GM18951 (cell line): Measurements from ENCODE around the gene GNAI1.

Source experiments
- POLR2A ChIP-seq: IDR thresholded peaks from 4 replicates; pipeline ENCODE4 v1.6.1; 2011; ENCODE audit warnings: mild to moderate bottlenecking; ENCODE audit not compliant: insufficient read length, insufficient read depth; ENCODE audit errors: extremely low read depth
- in situ Hi-C: fragments of 300-500 bp; cut with MboI; formaldehyde crosslinking; loops from one replicate; pipeline ENCODE4 v1.12.0; 2022; ENCODE audit warnings: low sequenced_read_pairs, mixed read lengths, inconsistent platforms; ENCODE audit not compliant: unreplicated experiment

GNAI1 gene

DNA sequence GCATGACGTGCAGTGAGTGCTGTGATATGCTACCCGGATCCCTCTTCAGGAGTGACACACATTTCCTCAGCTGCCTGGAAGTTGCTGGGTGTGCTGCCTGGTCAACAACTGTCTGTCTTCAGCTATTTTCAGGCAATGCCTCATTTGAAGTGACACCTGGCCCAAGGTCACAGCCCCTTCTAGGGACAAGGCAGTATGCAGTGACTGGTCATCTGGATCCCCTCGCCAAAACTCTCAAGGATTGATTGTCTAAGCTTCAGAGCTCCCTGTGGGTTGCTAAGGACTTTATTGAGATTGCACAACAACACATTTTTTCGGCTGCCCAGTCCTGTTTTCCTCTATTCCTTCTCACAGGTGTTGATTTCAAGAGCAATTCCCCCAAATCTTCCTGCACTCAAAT lies 108.8 kb downstream of the GNAI1 start:
- in situ Hi-C loops, result no loop called here
- no peak for TF ChIP-seq POLR2A

DNA sequence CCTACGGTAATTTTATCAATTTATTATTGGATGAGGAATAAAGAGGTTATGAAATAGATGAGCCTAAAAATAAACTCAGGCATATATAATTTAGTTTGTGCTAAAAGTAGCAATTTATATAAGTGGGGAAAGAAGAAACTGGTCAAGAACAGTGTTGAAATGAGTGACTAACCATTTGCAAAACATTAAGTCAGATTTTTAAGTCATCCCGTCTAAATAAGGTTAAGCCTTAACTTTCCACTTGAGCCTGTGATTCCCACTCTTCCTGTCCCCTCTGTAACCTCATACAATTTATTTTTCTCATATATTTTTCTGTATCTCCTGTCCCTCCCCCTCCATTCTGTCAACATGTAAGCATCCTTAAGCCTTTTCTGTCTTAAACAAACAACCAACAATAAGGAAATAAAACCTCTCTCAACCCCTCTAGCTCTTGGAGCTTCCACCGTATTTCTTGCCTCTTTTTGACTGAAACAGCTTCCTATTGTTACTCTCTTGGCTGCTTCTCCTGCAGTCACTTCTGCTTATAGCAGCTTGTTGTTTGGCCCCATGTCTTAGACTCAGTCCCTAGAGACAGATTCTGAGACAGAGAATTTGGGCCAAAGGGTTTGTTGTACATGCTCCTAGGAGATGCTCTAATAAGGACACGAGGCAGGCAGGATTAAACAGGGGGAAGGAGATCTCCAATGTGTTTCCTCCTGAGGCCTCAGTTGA lies 109.7 kb downstream of the GNAI1 start:
- in situ Hi-C loops, result no loop called here

DNA sequence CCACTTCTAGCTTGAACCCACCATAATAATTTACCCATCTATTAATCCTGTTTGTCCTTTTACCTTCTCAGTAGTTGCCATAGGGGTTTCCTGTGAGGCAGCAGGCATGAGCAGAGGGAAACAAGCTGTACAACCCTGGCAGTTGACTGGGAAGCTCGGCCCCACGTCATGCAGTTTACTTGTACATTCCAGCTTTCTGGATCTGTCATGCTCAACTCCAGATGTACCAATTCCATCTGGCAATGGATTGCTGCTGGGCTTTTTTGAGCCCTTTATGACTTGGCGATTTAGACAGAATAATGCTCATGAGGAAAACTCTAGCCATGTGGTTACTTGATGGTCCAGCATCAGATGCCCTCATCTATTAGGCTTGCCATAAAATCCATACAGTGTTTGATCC lies 112.5 kb downstream of the GNAI1 start:
- TF ChIP-seq POLR2A, result no peak

More for the DNA sequence above, 109.7 kb downstream of the GNAI1 start:
- no peak for TF ChIP-seq POLR2A

DNA sequence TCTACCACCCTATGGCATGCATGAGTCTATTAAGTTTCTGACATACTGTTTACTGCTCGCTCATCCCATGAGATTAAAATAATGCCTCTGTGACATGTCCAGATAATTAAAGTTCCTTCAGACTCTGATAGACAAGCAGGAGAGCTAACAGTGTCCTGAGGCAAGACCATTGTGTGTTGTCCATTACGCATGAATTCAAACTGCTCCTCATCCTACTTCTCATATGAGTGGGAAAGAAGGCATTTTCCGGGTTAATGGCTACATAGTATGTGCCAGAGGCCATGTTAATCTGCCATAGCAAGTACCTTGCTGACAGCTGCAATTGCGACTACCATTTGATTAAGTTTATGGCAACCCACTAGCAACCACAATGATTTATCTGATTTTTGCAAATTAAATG lies 113.3 kb downstream of the GNAI1 start:
- in situ Hi-C loops, result no loop called here
- no peak for TF ChIP-seq POLR2A

More for the DNA sequence above, 112.5 kb downstream of the GNAI1 start:
- in situ Hi-C loops, result no loop called here

DNA sequence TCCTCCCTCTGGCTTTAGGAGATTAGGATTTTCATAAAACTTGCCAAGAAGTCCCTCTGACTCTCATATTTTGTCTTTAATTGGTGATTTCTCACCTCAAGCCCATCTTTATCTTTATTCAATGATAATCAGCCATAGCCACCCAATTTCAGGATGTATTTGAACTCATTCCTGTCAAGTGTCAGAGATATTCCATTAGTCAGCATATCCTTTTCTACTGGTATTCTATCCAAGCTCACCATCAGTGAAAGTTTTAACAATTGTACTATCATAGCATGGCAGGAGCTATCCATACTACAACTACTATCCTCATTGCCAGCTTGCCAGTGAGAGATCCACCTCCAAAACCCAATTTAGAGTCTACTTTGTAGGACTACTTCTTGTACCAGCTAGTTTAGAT lies 114.6 kb downstream of the GNAI1 start:
- in situ Hi-C loops, result no loop called here

DNA sequence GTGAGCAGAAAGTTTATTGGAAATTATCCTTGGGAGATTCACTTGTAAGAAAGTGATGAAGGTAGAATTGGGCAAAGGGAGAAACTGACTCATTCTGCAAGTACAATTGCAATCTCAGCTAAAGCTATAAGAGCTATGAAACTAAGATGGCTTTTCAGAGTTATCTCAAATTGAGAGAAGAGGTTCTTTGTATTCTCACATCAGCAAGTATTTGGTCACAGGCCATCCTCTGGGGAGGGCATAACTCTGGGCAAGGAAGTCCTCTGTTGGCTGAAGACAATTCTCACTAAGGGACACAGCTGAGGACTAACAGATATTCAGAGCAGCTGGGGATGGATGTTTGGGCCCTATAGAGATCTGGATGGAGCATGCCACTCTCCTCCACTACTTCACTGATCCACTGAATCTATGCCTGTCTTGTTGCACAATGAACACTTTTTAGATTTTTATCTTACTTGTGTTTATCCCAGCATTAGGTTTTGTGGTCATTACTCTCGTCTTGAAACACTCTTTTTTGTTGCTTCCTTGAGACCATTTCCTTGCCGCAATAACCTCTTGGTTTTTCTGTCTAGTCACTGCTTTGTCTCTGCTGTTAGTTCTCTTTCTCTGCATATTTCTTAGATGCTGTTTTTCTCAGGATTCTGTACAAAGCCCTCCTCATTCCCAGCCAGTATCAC lies 115.1 kb downstream of the GNAI1 start:
- TF ChIP-seq POLR2A, result no peak
- in situ Hi-C loops, result no loop called here

More for the DNA sequence above, 114.6 kb downstream of the GNAI1 start:
- no peak for TF ChIP-seq POLR2A

DNA sequence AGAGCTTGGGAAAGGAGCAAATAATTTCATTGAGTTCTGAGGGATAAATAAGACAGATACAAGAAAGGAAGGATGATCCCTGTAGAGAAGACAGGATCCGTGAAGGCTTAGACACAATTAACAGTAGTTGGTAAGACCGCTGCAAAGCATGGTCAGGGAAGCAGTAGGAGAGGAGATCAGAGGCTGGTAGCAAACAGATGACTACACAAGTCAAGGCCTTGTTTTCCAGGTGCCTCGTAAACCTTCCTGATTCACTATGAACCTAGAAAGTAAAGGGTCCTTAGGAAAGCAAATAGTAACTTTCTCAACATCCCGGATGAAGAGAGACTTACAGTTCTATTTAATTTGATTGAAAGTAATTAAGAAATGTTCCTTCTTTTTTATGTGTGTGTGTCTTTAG lies 118.6 kb downstream of the GNAI1 start:
- no peak for TF ChIP-seq POLR2A
- in situ Hi-C loops, result no loop called here

DNA sequence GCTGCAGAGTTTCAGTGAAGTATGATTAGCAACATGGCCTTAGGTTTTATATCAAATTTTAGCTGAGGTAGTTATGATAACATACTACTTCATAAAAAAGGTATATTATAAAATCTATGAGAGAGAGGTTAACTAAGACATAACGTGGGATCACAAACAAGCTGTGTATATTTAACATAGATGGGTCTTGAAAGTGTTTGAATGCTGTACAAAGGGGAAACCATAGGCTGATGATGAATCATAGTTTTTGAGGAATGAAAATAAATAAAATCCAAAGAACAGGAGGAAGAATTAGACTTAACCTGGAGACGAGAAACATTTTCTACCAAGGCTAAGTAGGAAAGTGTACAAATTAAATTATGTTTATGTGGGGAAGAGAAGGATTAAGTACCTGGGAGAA lies 119.0 kb downstream of the GNAI1 start:
- in situ Hi-C loops, result no loop called here
- TF ChIP-seq POLR2A, result no peak

DNA sequence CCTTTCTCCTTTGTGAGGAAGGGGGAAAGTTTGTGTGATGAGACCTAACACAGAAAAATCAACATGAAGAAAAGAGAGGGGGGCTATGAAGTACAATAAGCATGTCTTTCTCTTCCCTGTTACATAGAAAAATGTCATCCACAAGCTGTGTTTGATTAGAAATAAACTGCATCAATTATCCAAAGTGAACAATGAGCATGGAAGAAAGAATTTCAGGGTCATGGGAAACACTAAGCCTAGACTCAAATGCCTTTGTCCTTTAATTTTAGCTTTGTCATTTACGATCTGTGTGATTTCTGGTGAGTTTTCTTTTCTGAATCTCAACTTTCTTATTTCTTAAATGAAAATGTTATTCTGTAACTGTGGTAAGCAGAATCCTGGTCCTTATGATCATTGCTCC lies 121.0 kb downstream of the GNAI1 start:
- in situ Hi-C loops, result no loop called here
- no peak for TF ChIP-seq POLR2A

DNA sequence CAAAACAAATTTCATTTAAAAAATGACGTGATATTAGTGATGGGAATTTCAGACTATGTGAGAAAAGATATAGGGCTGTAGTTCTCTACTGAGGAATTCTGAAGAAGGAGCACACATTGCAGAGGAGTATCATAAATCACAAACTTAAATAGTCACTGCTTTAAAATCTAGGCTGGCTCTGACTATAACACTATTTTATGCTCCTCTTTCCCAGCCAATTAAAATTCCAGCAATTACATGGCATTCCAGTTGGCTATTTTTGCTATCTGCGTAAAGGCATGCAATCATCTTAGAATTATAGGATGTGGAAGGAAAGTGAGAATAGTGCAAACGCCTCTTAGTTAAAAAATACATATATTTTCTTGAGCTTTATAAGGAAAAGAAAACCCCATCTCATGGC lies 123.1 kb downstream of the GNAI1 start:
- TF ChIP-seq POLR2A, result no peak
- in situ Hi-C loops, result no loop called here

DNA sequence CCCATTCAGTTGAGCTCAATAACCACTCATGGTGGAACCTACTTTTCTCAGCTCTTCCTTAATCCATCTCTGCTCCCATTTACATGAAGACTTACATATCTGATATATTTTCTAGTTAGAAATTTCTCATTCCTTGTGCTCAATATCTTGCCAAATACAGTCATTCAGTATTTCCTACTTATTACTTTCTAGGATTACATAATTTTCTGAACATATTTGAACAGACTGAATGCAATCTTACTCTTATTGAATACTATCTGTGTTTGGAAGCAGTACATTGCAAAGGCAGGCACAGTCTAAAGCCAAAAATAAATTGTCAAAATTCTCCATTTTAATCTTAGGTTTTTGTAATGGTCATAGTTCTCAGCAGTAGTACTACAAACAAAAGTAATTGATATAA lies 126.0 kb downstream of the GNAI1 start:
- in situ Hi-C loops, result no loop called here
- no peak for TF ChIP-seq POLR2A

DNA sequence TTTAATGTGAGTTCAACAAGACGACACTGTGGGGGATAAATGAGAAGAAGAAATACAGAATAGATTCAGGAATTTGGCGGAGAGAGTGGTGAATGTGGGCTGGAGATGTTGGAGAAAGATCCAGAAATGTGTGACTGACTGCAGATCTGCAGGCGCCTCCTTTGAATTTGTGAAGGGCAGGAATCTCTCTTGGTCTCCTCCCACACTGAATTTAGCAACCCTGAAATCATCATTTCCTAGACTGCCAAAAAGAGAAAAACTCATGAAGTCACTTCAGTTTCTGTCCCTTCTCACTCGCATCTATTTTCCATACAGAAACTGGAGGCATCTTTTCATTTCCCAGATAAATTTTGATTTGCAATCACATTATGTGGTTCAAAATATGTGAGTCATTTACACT lies 128.7 kb downstream of the GNAI1 start:
- TF ChIP-seq POLR2A, result no peak
- in situ Hi-C loops, result no loop called here

DNA sequence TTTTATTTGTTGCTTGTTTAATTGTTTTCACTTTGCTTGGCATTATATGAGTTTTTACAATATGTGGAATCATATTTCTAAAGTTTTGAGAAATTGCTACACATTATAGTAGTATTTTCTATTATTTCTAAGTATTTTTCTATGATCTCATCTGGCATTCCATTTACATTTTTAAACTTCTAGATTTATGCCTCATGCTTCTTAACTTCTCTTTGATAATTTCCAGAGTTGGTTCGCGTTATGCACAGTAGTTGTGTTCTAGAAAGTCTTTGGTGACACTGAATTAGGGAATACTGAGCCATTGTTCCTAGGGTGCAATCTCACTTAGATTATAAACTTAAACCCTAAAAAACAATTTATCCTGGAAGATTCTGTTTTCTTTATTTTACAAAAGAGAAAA lies 129.2 kb downstream of the GNAI1 start:
- in situ Hi-C loops, result no loop called here

More for the DNA sequence above, 129.2 kb downstream of the GNAI1 start:
- TF ChIP-seq POLR2A, result no peak
